ENCODE results near the gene PAQR9. TPM values are rescaled to one million over a fixed set of nuclear protein-coding genes. Genes with fewer than 3 reads are reported as not detected.

PAQR9 gene
- total RNA-seq, 1 donor from 2014 or later = 0.23 TPM

DNA sequence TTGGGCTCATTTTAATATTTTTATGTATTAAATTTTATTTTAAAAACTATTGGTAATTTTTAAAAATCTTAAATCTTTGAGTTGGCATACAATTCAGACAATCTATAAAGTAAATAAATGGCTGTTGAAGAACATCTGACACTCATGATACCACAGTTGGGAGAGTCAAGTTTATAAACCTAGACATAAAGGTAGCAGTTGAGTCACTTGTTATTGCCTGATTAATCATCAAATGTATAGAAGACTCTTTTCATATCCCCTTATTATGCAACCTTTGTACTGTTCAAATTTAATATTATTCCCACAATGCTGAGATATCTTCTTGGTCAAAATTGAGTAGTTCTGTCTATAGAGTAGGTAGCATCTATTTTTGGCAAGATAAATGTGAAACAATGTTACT is 19.6 kb downstream of the PAQR9 start:
- H3K4me3 ChIP-seq (ENCODE audit: insufficient read depth, low read depth, low read length) = no peak overlapping the region
- H3K36me3 ChIP-seq (ENCODE audit: insufficient read depth, low read length) = no peaks in the 10 kb centered on the region
- TF ChIP-seq, protein P1, sequence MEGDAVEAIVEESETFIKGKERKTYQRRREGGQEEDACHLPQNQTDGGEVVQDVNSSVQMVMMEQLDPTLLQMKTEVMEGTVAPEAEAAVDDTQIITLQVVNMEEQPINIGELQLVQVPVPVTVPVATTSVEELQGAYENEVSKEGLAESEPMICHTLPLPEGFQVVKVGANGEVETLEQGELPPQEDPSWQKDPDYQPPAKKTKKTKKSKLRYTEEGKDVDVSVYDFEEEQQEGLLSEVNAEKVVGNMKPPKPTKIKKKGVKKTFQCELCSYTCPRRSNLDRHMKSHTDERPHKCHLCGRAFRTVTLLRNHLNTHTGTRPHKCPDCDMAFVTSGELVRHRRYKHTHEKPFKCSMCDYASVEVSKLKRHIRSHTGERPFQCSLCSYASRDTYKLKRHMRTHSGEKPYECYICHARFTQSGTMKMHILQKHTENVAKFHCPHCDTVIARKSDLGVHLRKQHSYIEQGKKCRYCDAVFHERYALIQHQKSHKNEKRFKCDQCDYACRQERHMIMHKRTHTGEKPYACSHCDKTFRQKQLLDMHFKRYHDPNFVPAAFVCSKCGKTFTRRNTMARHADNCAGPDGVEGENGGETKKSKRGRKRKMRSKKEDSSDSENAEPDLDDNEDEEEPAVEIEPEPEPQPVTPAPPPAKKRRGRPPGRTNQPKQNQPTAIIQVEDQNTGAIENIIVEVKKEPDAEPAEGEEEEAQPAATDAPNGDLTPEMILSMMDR (IDR thresholded peaks at IDR 0.05; ENCODE audit: insufficient read depth, low read depth, low read length) = no peak
- TF ChIP-seq EZH2 (IDR thresholded peaks at IDR 0.05; ENCODE audit: insufficient read depth, low read length) = no peak
- peaks cover 2% of the 10 kb centered on the region for H3K9me3 Mint-ChIP-seq (ENCODE audit: unreplicated experiment)
- DNase-seq (ENCODE audit: low read depth) (no peak), FAIRE-seq (no peak)
- H3K4me1 ChIP-seq (ENCODE audit: insufficient read depth, low read length) = no peaks in the 10 kb centered on the region
- no peaks in the 10 kb centered on the region for H3K27me3 Mint-ChIP-seq (ENCODE audit: low read depth, unreplicated experiment)
- no peak overlapping the region for H3K4me2 ChIP-seq (ENCODE audit: low read length)
- H3K36me3 Mint-ChIP-seq (ENCODE audit: low read depth, unreplicated experiment) = no peaks in the 10 kb centered on the region
- no peaks in the 10 kb centered on the region for H4K20me1 ChIP-seq (ENCODE audit: insufficient read depth, low read length)
- no peak overlapping the region for H3K27ac Mint-ChIP-seq (ENCODE audit: unreplicated experiment)
- H3K4me1 Mint-ChIP-seq (ENCODE audit: low read depth, unreplicated experiment) = no peaks in the 10 kb centered on the region
- no peaks in the 10 kb centered on the region for H3K9me3 ChIP-seq (ENCODE audit: insufficient read depth, low read depth, low read length)
- no peaks in the 10 kb centered on the region for H3K27me3 ChIP-seq (ENCODE audit: insufficient read depth, low read length)
- H2AFZ ChIP-seq (ENCODE audit: low read depth, low read length) = no peak overlapping the region
- H3K27ac ChIP-seq (ENCODE audit: low read depth, low read length) = no peak overlapping the region
- H3K9ac ChIP-seq (ENCODE audit: low read length) = no peak overlapping the region
- no peak overlapping the region for H3K4me3 Mint-ChIP-seq (ENCODE audit: unreplicated experiment)
- no peaks in the 10 kb centered on the region for H3K79me2 ChIP-seq (ENCODE audit: insufficient read depth, low read length)

DNA sequence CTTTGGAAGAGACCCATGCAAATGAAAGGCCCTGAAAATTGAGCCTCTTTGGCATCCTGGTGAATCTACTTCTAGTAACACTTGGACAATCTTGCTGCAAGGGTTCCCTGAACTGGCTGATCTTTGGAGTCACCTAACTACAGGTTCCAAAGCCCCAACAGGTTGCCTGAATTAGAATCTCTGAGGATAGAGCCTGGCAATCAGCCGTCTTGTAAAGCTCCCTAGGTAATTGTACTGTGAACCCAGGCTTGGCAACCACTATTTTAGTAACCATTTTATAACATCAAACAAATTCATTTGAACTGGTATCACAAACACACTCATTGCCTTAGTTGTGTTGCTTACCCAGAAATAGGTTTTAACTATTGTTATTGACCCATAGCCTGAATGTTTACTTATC is 20.1 kb downstream of the PAQR9 start:
- Histone ChIP-seq H3K9me3 (ENCODE audit: insufficient read depth, low read depth, low read length) (no peaks in the 10 kb centered on the region), H3K4me3 (ENCODE audit: insufficient read depth, low read depth, low read length) (no peak overlapping the region), H3K27ac (ENCODE audit: low read depth, low read length) (no peak overlapping the region), H3K27me3 (ENCODE audit: insufficient read depth, low read length) (no peaks in the 10 kb centered on the region), H3K9ac (ENCODE audit: low read length) (no peak overlapping the region), H3K79me2 (ENCODE audit: insufficient read depth, low read length) (no peaks in the 10 kb centered on the region), H3K36me3 (ENCODE audit: insufficient read depth, low read length) (no peaks in the 10 kb centered on the region), H3K4me1 (ENCODE audit: insufficient read depth, low read length) (no peaks in the 10 kb centered on the region), H3K4me2 (ENCODE audit: low read length) (no peak overlapping the region), H4K20me1 (ENCODE audit: insufficient read depth, low read length) (no peaks in the 10 kb centered on the region), H2AFZ (ENCODE audit: low read depth, low read length) (no peak overlapping the region)
- Mint-ChIP-seq H3K4me3 (ENCODE audit: unreplicated experiment) (no peak overlapping the region), H3K36me3 (ENCODE audit: low read depth, unreplicated experiment) (no peaks in the 10 kb centered on the region), H3K27ac (ENCODE audit: unreplicated experiment) (no peak overlapping the region), H3K27me3 (ENCODE audit: low read depth, unreplicated experiment) (no peaks in the 10 kb centered on the region), H3K9me3 (ENCODE audit: unreplicated experiment) (peaks cover 2% of the 10 kb centered on the region), H3K4me1 (ENCODE audit: low read depth, unreplicated experiment) (no peaks in the 10 kb centered on the region)
- FAIRE-seq = no peak
- DNase-seq (ENCODE audit: low read depth) = no peak
- no peak for TF ChIP-seq EZH2 (IDR thresholded peaks at IDR 0.05; ENCODE audit: insufficient read depth, low read length)
- TF ChIP-seq, protein P1 (IDR thresholded peaks at IDR 0.05; ENCODE audit: insufficient read depth, low read depth, low read length) = no peak

DNA sequence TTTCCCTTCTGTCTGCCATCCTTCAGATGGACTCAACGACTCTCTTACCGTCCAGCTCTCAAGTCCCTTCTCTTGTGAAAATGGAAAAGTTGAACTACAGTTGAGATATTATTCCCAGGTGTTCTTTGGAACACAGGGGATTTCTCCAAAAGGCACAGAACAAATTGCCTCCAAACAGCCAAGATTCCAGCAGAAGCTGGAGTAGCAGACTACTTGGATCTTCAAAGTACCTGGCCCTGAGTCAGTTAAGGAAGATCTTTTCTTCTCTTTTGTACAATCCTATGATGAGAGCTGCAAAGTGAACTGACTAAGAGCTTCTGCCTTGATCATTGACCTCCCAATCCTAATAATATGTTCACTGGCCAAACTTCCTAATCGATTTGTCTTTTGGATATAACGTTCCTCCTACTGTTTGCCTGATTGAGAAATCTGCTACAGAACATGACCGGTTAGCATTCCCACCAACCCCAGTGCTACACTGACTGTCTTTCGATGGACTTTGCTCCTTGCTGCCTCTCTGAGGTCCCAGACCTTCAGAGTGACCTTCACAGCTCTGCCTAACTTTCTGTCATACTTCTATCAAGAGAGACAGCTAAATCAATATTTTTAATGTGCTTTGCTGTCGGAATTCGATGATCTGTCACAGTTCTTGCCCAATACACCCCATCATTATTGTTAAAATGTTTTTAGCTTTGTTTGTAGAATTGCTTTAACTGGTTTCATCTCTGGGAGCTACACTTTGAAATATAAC is 21.9 kb downstream of the PAQR9 start:
- H4K20me1 ChIP-seq (ENCODE audit: insufficient read depth, low read length) = no peaks in the 10 kb centered on the region
- FAIRE-seq (no peak), DNase-seq (ENCODE audit: low read depth) (no peak)
- H3K27ac ChIP-seq (ENCODE audit: low read depth, low read length) = no peak overlapping the region
- Mint-ChIP-seq H3K36me3 (ENCODE audit: low read depth, unreplicated experiment) (no peaks in the 10 kb centered on the region), H3K27ac (ENCODE audit: unreplicated experiment) (no peak overlapping the region), H3K9me3 (ENCODE audit: unreplicated experiment) (peaks cover 2% of the 10 kb centered on the region), H3K4me3 (ENCODE audit: unreplicated experiment) (no peak overlapping the region), H3K4me1 (ENCODE audit: low read depth, unreplicated experiment) (no peaks in the 10 kb centered on the region), H3K27me3 (ENCODE audit: low read depth, unreplicated experiment) (no peaks in the 10 kb centered on the region)
- no peaks in the 10 kb centered on the region for H3K36me3 ChIP-seq (ENCODE audit: insufficient read depth, low read length)
- H3K9ac ChIP-seq (ENCODE audit: low read length) = no peak overlapping the region
- H2AFZ ChIP-seq (ENCODE audit: low read depth, low read length) = no peak overlapping the region
- no peaks in the 10 kb centered on the region for H3K27me3 ChIP-seq (ENCODE audit: insufficient read depth, low read length)
- no peaks in the 10 kb centered on the region for H3K9me3 ChIP-seq (ENCODE audit: insufficient read depth, low read depth, low read length)
- H3K4me1 ChIP-seq (ENCODE audit: insufficient read depth, low read length) = no peaks in the 10 kb centered on the region
- TF ChIP-seq EZH2 (IDR thresholded peaks at IDR 0.05; ENCODE audit: insufficient read depth, low read length) = no peak
- TF ChIP-seq, protein P1 (IDR thresholded peaks at IDR 0.05; ENCODE audit: insufficient read depth, low read depth, low read length) = no peak
- H3K4me3 ChIP-seq (ENCODE audit: insufficient read depth, low read depth, low read length) = no peak overlapping the region
- H3K4me2 ChIP-seq (ENCODE audit: low read length) = no peak overlapping the region
- no peaks in the 10 kb centered on the region for H3K79me2 ChIP-seq (ENCODE audit: insufficient read depth, low read length)
